ENCODE data around the gene ASTN2.

ASTN2 gene

DNA sequence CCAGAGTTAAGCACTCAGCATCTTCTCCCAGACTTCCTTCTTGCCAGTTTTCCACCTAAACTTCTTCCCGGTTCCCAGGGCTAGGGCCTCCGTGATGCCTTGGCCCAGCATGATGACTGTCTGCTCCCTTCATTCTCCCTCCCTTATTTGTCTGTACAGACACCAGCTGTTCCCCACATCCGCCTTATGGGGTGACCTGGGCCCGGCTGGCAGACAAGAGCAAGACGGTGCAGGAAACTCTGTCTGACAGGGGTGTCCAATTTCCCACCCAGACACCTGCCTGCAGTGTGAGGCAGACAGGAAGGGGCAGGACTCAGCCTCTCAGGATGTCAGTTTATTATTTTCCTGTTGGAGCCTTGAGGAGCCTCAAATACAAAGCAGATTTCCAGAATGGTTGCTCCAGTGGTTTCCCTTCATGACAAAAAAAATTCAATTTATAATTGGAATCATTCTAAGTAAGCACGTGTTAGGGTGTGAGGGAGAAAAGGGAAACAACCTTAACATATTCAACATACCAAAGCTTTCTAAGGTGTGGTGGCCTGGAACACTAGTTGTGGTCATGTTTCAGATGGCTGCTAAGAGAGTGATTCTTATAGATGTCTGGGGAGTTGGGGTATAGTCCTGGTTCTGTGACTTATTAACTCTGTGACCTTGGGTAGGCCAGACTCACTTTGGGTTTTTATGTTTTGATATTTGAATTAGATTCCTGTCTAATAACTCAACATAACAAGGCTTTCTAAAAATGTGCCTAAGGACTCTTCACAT, 1026.7 kb downstream of the ASTN2 start:
- DNase-seq = no peak

DNA sequence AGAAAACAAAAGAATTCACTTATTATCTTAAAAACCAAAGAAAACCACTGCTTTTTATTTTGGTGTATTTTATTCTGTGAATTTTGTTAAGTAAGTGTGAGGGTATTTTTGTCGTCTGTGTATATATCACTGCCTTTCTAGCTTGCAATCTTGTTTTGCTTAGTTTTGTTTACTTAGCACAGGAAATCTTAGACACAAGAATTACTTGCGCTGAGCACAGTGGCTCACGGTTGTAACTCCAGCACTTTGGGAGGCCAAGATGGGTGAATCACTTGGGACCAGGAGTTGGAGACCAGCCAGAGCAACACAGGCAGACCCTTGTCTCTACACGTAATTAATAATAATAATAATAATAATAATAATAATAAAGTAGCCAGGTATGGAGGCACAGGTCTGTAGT, 1030.9 kb downstream of the ASTN2 start:
- DNase-seq = no peak

DNA sequence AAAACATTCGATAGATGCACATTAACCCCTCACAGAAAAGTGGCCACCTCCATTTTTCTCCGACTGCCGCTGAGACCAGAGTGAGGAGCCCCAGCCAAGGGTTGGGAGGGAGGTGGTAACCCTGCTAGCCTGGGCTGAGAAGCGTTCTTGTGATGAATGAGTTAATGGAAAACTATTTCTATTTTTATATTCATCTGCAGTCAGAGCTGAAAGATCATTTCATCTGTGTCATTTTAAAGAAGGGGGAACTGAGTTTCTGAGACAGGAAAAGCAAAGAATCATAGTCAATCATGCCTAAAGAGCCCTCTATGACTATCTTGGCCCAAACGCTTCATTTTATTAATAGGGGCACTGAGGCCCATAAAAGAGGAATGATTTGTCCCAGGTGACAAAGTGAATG, 1031.7 kb downstream of the ASTN2 start:
- DNase-seq = no peak

GRCh38 chr9:116382053-116382452, 1032.8 kb downstream of the ASTN2 start:
- DNase-seq = no peak

GRCh38 chr9:116381350-116381749, 1033.5 kb downstream of the ASTN2 start:
- DNase-seq = no peak

DNA sequence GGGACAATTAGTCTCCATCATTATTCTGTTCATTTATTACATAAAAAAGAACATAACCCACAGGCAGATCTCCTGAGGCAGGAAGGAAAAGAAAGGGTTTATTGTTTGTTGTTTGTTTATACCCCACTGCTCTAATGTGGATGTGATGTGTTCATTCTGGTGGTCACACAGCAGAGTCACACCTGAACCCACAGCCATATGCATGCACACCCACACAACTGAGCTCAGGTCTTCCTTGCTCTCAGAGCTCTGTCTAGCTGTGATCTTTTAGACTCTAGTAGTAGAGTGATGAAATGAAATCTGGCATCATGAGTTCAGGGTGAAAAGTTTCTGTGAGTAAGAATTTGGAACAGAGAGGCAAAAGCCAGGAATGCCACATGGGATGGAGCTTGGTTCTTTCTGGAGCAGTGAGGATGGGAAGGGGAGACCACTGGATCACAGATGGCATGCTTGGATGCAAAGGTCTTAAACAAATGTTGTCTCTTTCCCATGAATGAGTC, 1034.3 kb downstream of the ASTN2 start:
- no peak for DNase-seq

GRCh38 chr9:116379821-116380220, 1035.0 kb downstream of the ASTN2 start:
- DNase-seq = no peak

GRCh38 chr9:116378873-116379272, 1036.0 kb downstream of the ASTN2 start:
- no peak for DNase-seq

DNA sequence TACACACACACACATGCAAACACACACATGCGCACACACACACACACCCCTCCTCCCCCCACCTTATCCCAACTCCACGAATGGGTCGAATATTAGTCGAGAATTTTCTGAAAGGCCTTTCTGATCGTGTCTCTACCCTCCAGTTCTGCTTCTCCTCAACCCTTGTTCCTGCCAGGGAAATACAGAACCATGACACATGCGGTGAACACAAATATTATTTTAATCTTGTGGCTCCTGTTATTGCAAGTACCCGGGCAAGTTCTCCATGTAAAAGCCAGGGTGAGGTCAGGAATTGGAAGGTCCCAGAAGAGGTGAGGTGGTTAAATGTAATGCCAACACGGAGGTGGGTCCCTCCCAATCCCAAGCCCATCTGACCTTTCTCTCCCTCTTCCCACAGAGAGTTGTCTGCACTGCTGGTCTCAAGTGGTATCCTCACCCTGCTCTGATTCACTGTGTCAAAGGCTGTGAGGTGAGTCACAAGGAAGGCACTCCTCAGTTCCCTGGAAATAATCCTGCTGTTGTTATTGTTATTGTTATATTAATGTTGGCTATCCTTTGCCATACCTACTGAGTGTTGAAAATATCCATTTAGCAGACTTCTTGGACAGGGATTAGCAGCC, 1037.6 kb downstream of the ASTN2 start:
- no peak for DNase-seq

All from activated CD8-positive, alpha-beta memory T cell treated with anti-CD3 and anti-CD28 coated beads, Interleukin-2, amount 50 U/mL, for 4 hours (primary cell).